ENCODE data around the gene MEAK7.
A peak's percentile ranks its signal among the peaks of the same experiment; 100 is the strongest.

Gene MEAK7

DNA sequence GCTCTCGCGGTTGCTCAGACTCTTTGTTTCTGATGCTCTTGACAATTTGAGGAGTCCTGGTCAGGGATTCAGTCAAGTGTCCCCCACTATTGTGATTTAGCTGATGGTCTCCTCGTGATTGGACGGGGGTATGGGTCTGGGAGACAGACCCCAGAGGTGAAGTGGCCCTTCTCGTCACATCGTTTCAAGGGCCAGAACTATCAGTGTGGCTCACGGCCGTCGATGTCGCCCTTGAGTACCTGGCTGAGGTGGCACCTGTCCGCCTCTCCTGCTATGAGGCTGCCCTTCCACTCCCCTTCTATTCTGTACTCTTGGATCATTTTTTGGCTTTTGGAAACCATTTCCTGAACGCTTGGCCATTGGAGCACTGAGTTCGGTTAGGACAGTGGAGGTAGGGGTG is 7.4 kb upstream of the MEAK7 start:
- DNase-seq (ENCODE audit: low read depth in 2 of 2), result no peak

- peak; percentile 66 to 71 for DNase-seq (ENCODE audit: low read depth in 2 of 2)
These were observed 6.8 kb upstream of the MEAK7 start for GRCh38 chr16:84511180-84511800.

GRCh38 chr16:84509032-84509950 is 4.8 kb upstream of the MEAK7 start:
- no peak for DNase-seq (ENCODE audit: low read depth in 2 of 2)

DNA sequence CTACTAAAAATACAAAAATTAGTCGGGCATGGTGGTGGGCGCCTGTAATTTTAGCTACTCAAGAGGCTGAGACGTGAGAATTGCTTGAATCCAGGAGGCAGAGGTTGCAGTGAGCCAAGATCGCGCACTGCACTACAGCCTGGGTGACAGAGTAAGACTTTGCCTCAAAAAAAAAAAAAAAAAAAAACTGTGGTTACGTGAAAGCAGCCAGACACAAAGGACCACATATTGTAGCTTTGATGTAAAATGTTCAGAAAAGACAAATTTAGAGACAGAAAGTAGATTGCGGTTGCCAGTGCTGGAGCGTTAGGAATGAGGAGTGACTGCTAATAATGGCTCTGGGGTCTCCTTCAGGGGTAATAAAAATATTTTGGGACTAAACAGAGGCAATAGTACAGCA is 4.0 kb upstream of the MEAK7 start:
- no peak for DNase-seq (ENCODE audit: low read depth in 2 of 2)

DNA sequence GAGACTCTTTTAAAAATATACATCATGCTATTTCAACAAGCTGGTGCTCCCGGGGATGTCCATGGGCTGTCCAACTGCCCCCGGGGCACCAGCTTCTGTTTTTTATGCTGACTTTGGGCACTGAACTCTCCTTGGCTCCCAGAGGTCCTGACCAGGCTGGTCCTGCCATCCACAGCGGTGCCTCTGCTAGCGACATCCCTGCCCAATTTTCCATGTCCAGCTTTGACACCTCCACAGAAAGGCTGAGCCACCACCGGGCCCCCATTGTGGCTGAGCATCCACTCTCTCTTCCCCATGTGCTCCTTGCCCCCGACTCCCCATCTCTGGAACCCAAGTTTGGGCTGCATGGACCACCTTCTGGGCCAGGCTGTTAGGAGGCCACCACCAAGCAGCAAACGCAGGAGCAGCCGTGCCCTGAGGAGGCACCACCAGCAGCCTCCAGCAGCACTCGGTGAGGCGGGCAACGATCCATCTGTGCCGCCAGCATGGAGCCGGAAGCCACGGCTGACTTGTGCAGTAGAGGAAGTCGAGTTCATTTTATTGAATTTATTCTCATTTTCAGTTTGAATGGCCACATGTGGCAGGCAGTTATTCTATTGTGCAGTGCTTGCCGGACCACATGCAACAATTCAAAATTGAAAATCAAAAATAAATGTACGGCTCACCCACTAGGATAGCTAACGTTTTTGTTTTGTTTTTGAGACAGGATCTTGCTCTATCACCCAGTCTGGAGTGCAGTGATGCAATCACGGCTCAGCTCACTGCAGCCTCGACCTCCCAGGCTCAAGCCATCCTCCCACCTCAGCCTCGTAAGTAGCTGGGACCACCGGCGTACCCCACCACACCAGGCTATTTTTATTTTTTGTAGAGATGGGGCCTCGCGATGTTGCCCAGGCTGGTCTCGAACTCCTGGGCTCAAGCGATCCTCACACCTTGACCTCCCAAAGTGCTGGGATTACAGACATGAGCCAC is 2.8 kb upstream of the MEAK7 start:
- DNase-seq (ENCODE audit: low read depth in 2 of 2), result no peak

DNA sequence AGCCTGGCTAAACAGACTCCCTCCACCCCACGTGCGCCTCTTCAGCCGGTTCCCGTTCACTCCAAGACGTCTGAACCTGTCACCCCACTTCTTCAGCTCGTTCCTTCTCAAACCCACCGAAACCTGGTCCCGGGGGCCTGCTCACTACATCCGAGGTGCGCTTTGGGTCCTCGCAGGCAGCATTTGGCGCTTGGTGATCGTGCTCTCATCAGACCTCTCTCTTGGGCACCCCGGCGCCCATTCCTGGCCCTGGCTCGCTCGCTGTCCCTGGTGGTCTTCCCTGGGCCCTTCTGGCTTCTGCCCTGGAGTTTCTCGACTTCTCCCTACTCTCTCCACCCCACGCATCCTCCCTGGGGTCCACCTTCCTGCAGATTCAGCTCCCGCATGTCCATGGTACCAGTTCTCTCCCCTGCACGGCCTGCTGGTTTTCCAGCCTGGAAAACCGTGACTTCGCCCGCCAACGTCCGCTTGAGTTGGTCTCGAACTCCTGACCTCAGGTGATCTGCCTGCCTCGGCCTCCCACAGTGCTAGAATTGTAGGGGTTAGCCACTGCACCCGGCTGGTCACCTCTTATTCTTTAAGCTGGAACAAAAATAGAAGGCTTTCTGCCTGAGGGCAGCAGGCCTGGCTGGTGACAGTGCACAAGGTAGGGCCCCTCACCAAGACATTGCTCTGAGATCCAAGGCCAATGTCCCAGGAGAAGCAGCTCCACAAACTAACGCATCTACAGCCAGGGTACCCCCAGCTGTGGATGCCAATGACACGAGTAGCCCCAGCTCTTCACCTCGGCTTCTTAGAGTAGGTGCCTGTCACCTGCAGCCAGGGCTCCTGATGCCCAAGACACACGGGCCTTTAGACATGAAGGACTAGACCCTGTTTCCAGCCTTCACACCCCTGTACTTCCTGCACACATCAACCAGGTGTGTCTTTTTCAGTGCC is 1.1 kb upstream of the MEAK7 start:
- DNase-seq (ENCODE audit: low read depth in 2 of 2), result no peak

DNA sequence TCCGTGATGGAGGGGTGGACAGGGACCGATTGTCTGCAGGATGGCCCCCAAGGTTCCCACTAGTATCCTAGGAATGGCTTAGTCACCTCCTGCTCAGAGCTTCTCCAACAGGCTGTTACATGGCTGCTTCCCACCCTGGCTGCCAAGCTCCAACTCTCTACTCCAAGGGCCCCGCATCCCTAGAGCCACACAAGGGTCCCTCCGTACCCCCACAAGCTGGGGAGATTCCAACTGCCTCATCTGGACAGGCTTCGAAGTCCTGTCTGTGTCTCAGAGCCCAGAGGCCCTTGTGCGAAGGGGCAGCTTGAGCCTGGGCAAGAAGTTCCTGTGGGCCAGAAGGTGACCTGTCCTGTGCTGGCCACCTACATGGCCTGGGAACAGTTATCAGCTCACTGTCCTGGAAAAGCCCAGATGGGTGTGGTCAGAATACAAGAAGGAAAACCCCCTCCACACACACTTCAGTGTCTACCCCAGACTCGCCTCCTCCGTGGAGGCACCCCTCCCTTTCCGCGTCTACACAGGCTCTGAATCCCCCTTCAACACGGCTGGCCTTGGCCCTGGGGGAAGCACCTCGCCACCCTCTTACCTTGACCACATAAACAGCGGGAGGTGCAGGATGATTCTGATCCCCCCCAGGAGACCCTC is 586 bp downstream of the MEAK7 start:
- no peak for DNase-seq (ENCODE audit: low read depth in 2 of 2)

- DNase-seq (ENCODE audit: low read depth in 2 of 2), result no peak
These were observed 1.9 kb downstream of the MEAK7 start for GRCh38 chr16:84502581-84502980.

DNA sequence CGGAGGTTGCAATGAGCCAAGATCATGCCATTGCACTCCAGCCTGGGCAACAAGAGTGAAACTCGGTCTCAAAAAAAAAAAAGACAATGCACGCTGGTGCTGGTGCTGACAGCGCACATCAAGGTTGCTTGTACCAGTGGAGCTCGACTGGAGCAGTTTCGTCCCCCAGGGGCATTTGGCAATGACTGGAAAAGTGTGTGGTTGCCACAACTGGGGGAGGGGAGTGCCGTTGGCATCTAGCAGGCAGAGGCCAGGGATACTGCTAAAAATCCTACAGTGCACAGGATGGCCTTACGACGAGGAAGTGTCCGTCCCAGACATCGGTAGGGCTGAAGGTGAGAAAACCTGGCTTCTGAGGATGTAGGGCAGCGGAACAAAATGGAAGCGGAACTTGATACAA is 2.4 kb downstream of the MEAK7 start:
- no peak for DNase-seq (ENCODE audit: low read depth in 2 of 2)

GRCh38 chr16:84501077-84501735 is 3.3 kb downstream of the MEAK7 start:
- no peak for DNase-seq (ENCODE audit: low read depth in 2 of 2)

DNA sequence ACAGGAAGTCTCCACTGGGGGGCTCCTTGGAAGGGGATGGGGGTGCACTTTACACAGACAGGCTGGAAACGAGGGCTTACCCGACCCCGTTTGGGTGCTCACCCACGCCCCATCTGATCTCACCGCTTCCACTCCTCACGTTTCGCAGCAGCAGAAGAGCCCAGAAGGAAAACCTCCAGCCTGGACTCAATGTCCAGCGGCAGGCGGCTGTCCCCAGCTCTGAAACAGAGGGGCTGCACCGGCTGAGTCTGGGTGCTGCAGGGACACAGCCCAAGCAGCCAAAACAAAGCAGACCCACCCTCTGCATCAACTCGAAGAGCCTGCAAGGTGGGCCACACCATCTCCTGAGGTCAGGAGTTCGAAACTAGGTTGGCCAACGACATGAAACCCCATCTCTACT is 3.9 kb downstream of the MEAK7 start:
- DNase-seq (ENCODE audit: low read depth in 2 of 2), result no peak

GRCh38 chr16:84499638-84500037 is 4.8 kb downstream of the MEAK7 start:
- DNase-seq (ENCODE audit: low read depth in 2 of 2), result no peak

DNA sequence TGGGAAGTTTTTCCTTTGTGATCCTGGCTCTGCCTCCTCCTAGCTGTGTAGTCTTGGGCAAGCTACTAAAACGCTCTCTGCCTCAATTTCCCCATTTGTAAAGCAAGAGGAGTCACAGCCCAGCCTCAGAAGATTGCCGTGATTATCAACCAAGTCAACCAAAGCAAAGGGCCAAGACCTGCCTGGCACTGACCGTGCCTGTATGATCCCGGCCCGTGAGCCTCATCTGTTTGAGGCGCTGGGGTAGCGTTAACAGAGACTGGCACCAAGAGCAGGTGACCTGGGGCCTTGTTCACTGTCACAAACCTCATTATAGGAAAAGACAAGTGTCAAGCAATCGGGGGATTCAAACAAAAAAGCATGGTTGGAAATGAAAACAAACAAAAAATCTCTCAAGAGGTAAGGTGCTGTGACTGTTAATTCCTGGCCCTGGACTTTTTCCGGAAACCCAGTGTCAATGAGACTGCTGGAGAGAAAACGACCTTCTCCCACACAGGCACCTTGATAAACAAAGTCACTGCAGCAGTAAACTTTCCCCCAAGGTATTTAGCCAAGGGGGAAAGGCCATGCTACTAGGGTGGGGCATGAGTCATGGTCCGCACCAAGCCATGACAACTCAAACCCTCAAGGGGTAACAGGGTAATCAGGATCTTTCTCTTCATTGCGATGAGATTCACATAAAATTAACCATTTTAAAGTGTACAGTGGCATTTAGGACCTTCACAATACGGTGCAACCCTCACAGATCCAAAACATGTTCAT is 5.4 kb downstream of the MEAK7 start:
- DNase-seq (ENCODE audit: low read depth in 2 of 2), result no peak

DNA sequence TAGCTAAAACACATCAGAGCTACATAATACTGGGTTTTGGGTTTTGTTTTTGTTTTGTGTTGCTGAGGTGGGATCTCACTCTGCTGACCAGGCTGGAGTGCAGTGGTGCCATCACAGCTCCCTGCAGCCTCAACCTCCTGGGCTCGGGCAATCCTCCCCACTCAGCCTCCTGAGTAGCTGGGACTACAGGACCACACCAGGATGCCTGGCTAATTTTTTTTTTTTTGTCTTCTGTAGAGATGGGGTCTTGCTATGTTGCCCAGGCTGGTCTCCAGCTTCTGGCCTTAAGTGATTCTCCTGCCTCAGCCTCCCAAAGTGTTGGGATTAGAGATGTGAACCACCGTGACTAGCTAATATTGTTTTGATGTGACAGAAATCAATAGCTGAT is 6.2 kb downstream of the MEAK7 start:
- no peak for DNase-seq (ENCODE audit: low read depth in 2 of 2)

DNA sequence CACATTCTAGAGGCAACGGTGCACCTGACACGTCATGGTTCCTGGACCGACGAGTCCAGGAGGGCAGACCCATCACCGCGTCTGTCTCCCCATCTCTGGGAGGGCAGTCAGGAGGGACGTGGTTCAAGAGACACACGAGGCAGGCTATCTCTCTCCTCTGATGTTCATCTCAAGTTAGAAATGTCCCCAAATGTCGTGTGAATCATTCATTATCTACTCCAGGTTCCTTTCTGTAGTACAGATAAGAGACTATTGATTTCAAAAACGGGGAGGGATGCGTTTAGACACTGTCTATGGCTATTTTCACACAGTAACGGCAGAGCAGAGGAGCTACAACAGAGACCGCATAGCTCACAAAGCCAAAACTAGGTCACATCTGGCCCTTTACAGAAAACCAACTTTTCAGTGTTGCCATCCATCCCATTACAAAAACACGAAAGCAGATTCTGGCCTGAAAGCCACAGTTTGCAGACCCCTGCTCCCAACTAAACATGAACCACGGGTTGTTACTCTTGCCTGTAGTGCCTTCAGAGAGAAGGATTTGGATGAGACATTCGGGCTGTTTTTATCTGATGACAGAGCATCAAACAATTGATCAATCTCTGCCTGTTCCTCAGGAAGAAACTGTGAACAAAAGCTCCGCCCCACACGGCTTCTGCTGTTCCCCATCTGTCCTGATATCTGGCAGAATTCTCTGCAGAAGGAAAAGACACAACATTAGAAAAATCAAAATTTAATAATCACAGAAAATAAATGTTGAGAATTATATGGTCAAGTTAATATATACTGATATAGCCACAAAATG is 6.8 kb downstream of the MEAK7 start:
- DNase-seq (ENCODE audit: low read depth in 2 of 2), result no peak

GRCh38 chr16:84496991-84497390 is 7.5 kb downstream of the MEAK7 start:
- no peak for DNase-seq (ENCODE audit: low read depth in 2 of 2)

DNA sequence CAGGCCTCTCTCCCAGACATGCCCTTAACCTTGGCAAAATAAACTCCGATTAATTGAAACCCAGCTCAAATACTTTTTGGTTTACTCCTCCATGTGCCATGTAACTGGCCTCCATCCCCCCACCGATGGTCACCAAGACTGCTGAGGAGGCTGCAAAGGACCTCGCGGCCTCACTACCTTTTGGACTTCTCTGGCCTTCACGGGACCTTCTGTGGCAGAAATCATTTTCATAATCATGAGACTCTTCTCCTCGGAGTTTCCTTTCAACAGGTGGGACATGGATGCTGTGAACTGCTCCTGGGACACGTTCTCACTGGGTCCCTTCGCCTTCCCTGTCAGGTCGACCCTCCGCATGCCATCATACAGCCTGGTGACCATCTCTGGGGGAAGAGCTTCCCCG is 9.0 kb downstream of the MEAK7 start:
- no peak for DNase-seq (ENCODE audit: low read depth in 2 of 2)

DNA sequence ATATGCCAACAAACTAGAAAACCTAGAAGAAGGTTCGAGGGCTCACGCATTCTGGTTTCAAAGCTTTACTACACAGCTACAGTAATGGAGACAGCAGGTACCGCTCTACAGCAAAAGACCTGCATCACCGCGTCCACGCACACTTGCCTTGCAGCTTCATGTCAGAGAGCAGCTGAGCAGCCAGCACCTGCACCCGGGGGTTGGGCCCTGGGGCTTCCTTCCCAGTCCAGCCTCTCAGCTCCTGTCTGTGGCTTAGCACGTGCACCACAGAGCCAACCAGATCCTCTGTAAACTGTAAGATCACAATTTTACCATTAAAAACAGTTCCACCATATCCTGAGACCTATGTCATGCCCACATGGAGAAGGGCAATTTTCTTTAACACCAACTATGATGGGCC is 15.3 kb downstream of the MEAK7 start:
- no peak for DNase-seq (ENCODE audit: low read depth in 2 of 2)

All from activated CD8-positive, alpha-beta memory T cell treated with anti-CD3 and anti-CD28 coated beads for 4 hours (primary cell).